Thoracic aorta (tissue), 2 donors: ENCODE measurements around the gene PRKCD. TPM values are rescaled to one million over a fixed set of nuclear protein-coding genes. Genes with fewer than 3 reads are reported as not detected.

Experiments
- ATAC-seq: fragments of 150-250 bp; one replicate; pipeline ENCODE4 v1.8.0; 2017; ENCODE audit warnings: low read depth; ENCODE audit not compliant: insufficient number of reproducible peaks, low FRiP score
- DNase-seq: peaks from one replicate; pipeline ENCODE4 v3.0.0-alpha.2; 2020; ENCODE audit warnings: low spot score
- H3K27ac ChIP-seq, 2 donors: fragments of 200-600 bp; sonication (generic); 1 replicate in 1 of 2; 2 replicates in 1 of 2; pipeline ENCODE4 v1.5.1; 2016; ENCODE audit warnings: mild to moderate bottlenecking in 2 of 2, moderate library complexity in 2 of 2
- H3K27me3 ChIP-seq: fragments of 200-600 bp; sonication (generic); replicated peaks from 2 replicates; pipeline ENCODE4 v1.6.0; 2016; ENCODE audit warnings: mild to moderate bottlenecking; ENCODE audit not compliant: insufficient read depth
- H3K36me3 ChIP-seq: fragments of 200-600 bp; sonication (generic); one replicate; pipeline ENCODE4 v1.5.1; 2016
- H3K4me1 ChIP-seq, 2 donors: fragments of 200-600 bp; sonication (generic); 1 replicate in 1 of 2; 2 replicates in 1 of 2; pipeline versions ENCODE4 v1.5.1 to v1.6.0; 2016; ENCODE audit warnings: low read depth in 2 of 2, mild to moderate bottlenecking in 1 of 2; ENCODE audit not compliant: control insufficient read depth in 1 of 2
- H3K4me3 ChIP-seq: fragments of 200-600 bp; sonication (generic); 2 replicates; pipeline ENCODE4 v1.5.1; 2016; ENCODE audit warnings: mild to moderate bottlenecking
- H3K9me3 ChIP-seq: fragments of 200-600 bp; sonication (generic); 2 replicates; pipeline ENCODE4 v1.5.1; 2016
- CTCF ChIP-seq: fragments of 200-600 bp; sonication (generic); IDR thresholded peaks from one replicate; pipeline ENCODE4 v1.5.1; 2019; ENCODE audit warnings: antibody characterized with exemption
- total RNA-seq, 2 donors: library from RNA; depleted of rRNA; stranded (reverse); fragments of >200 nt; gene quantifications; one replicate each; pipeline versions ENCODE4 v1.1.0 to v1.2.3, GENCODE V29; 2016

PRKCD gene
- total RNA-seq, 2 donors from 2014 or later = 17.5 to 20.2 TPM

- DNase-seq = no peak
- ATAC-seq = no peak
- H3K27ac ChIP-seq = no peak overlapping the region
- no peak overlapping the region for H3K4me3 ChIP-seq
- H3K27me3 ChIP-seq = no peaks in the 10 kb centered on the region
- H3K9me3 ChIP-seq = no peaks in the 10 kb centered on the region
- peaks cover 63% of the 10 kb centered on the region for H3K36me3 ChIP-seq
- TF ChIP-seq CTCF = no peak
- no peaks in the 10 kb centered on the region for H3K4me1 ChIP-seq
Observed at GRCh38 chr3:53184701-53185100, 23.7 kb downstream of the PRKCD start.

GRCh38 chr3:53185761-53186465, 24.9 kb downstream of the PRKCD start:
- peaks cover 63% of the 10 kb centered on the region for H3K36me3 ChIP-seq
- TF ChIP-seq CTCF = no peak
- no peak overlapping the region for H3K4me3 ChIP-seq
- ATAC-seq (no peak), DNase-seq (no peak)
- H3K9me3 ChIP-seq = no peaks in the 10 kb centered on the region
- H3K4me1 ChIP-seq = no peaks in the 10 kb centered on the region
- no peak overlapping the region for H3K27ac ChIP-seq
- no peaks in the 10 kb centered on the region for H3K27me3 ChIP-seq

- H3K4me3 ChIP-seq = no peak overlapping the region
- no peak for DNase-seq
- H3K36me3 ChIP-seq = peaks cover 56% of the 10 kb centered on the region
- no peak overlapping the region for H3K27ac ChIP-seq
- no peaks in the 10 kb centered on the region for H3K9me3 ChIP-seq
- H3K27me3 ChIP-seq = no peaks in the 10 kb centered on the region
- H3K4me1 ChIP-seq = no peaks in the 10 kb centered on the region
- TF ChIP-seq CTCF = no peak
- ATAC-seq = no peak
Observed at GRCh38 chr3:53186726-53187125, 25.7 kb downstream of the PRKCD start.

GRCh38 chr3:53187430-53187829, 26.4 kb downstream of the PRKCD start:
- Histone ChIP-seq H3K9me3 (no peaks in the 10 kb centered on the region), H3K4me3 (no peak overlapping the region), H3K27ac (no peak overlapping the region), H3K4me1 (no peaks in the 10 kb centered on the region), H3K27me3 (no peaks in the 10 kb centered on the region), H3K36me3 (peaks cover 58% of the 10 kb centered on the region)
- no peak for ATAC-seq
- TF ChIP-seq CTCF = no peak
- DNase-seq = no peak

- DNase-seq = no peak
- no peak for TF ChIP-seq CTCF
- no peak for ATAC-seq
- peaks cover 54% of the 10 kb centered on the region for H3K36me3 ChIP-seq
- peaks cover 3 to 5% of the 10 kb centered on the region in 2 donors for H3K4me1 ChIP-seq
- H3K27ac ChIP-seq = no peak overlapping the region
- no peaks in the 10 kb centered on the region for H3K27me3 ChIP-seq
- H3K4me3 ChIP-seq = no peak overlapping the region
- no peaks in the 10 kb centered on the region for H3K9me3 ChIP-seq
Observed at GRCh38 chr3:53188136-53188685, 27.2 kb downstream of the PRKCD start.
